Stimulated activated CD8-positive, alpha-beta memory T cell treated with anti-CD3 and anti-CD28 coated beads, Interleukin-4, amount 100 ng/mL, for 48 hours (primary cell): ENCODE data around the gene SLC19A2.
A peak's percentile ranks its signal among the peaks of the same experiment; 100 is the strongest.
"Not testable (repeated sequence)": the region's sequence is repeated elsewhere in the genome, so short reads cannot be mapped to it uniquely, and the experiment has no call there.

Experiments used
- DNase-seq: peaks from one replicate; pipeline ENCODE4 v3.0.0-alpha.2; 2020

The SLC19A2 gene

GRCh38 chr1:169485431-169486280 lies at the start of gene SLC19A2:
SLC19A2 (minus strand) TSS chr1:169485944; CDS start chr1:169485766, 178 bp downstream.
- DNase-seq = peak; percentile 94

GRCh38 chr1:169534653-169535052 lies 48.9 kb upstream of the SLC19A2 start:
- DNase-seq = no peak

- not testable (repeated sequence) for DNase-seq
Measured at GRCh38 chr1:169533528-169534190, 47.9 kb upstream of the SLC19A2 start.

GRCh38 chr1:169530448-169530847 lies 44.7 kb upstream of the SLC19A2 start:
- DNase-seq = no peak

GRCh38 chr1:169529068-169529642 lies 43.4 kb upstream of the SLC19A2 start:
- no peak for DNase-seq

GRCh38 chr1:169528215-169529067 lies 42.7 kb upstream of the SLC19A2 start:
- DNase-seq = no peak

GRCh38 chr1:169527451-169528214 lies 41.9 kb upstream of the SLC19A2 start:
- DNase-seq = no peak

- no peak for DNase-seq
Measured at GRCh38 chr1:169527001-169527400, 41.3 kb upstream of the SLC19A2 start.

GRCh38 chr1:169526120-169526832 lies 40.5 kb upstream of the SLC19A2 start:
- no peak for DNase-seq

- no peak for DNase-seq
Measured at GRCh38 chr1:169525391-169525790, 39.6 kb upstream of the SLC19A2 start.

- no peak for DNase-seq
Measured at GRCh38 chr1:169523904-169524303, 38.2 kb upstream of the SLC19A2 start.

GRCh38 chr1:169521226-169521625 lies 35.5 kb upstream of the SLC19A2 start:
- no peak for DNase-seq

- no peak for DNase-seq
Measured at GRCh38 chr1:169517558-169518186, 31.9 kb upstream of the SLC19A2 start.

- DNase-seq = no peak
Measured at GRCh38 chr1:169515641-169516040, 29.9 kb upstream of the SLC19A2 start.

- no peak for DNase-seq
Measured at GRCh38 chr1:169514566-169515270, 29.0 kb upstream of the SLC19A2 start.

GRCh38 chr1:169513208-169513607 lies 27.5 kb upstream of the SLC19A2 start:
- DNase-seq = no peak

- DNase-seq = no peak
Measured at GRCh38 chr1:169511316-169512005, 25.7 kb upstream of the SLC19A2 start.

GRCh38 chr1:169510060-169510459 lies 24.3 kb upstream of the SLC19A2 start:
- no peak for DNase-seq

GRCh38 chr1:169509354-169509753 lies 23.6 kb upstream of the SLC19A2 start:
- no peak for DNase-seq
